Right ventricle myocardium inferior (tissue), 1 donor: ENCODE measurements around the gene AP4M1. TPM values are rescaled to one million over a fixed set of nuclear protein-coding genes. Genes with fewer than 3 reads are reported as not detected.

ENCODE experiments used
- ATAC-seq: fragments of 200-7000 bp; cut with Tn5 transposase; one replicate; pipeline ENCODE4 v1.9.1; 2020; ENCODE audit warnings: mild to moderate bottlenecking, moderate library complexity
- DNase-seq: peaks from one replicate; pipeline ENCODE4 v3.0.0; 2021; ENCODE audit errors: missing footprints
- intact Hi-C: fragments of 100-400 bp; cut with DNase I; formaldehyde crosslinking; loops from one replicate; pipeline ENCODE4 v1.11.0; 2022
- microRNA-seq: library from miRNA; unstranded; fragments of <30 nt; microRNA quantifications from one replicate; pipeline ENCODE4 v1.2.0, GENCODE V29; 2020
- total RNA-seq: library from RNA; stranded (reverse); fragmentation: NEBNext Ultra II Directional; extraction: Animal tissue kit (Norgen Biotek cat#: 25700); gene quantifications from one replicate; pipeline ENCODE4 v1.2.1, GENCODE V29; 2021
- donor health status: DM: no; HTN: yes; CAD: no; lungs with severe emphysema.

AP4M1 gene
- total RNA-seq, 1 donor from 2014 or later, result 10.1 TPM

DNA sequence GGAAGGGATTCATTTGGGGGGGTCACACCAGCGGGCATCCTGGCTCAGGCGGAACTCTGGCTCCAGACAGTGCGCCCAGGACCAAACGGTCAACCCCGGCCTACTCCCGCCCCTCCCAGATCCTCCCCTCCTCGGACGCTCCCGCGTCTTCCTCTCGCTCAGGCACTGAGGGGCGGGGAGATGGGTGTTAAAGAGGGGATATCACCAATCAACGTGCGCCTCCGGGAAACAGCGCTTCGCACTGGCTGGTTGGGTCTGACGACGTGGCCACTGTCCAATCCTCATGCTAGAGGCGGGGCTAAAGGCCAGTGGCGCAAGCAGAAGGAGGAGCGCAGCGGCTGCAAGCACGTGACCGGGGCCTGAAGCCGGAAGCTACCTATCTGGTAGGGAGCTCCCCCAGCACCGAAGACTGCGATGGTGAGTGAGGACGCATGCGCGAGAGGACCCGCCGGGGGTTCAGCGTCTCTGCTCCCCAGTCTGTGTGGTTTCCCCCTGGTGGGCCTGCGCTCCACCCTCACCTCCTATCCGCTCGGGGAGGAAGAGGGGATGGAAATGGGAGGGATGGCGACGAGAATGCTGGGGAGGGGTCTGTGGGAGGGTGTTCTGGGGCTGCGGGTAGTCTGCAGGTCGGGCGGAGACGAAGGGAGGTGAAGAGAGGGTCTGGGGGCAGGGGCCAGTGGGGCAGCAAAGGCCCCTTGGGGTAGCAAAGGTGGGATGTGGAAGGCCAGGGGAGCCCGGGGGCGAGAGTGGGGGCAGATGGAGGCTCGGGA lies 47.3 kb downstream of the AP4M1 start, which contains the start of gene LAMTOR4:
Gene LAMTOR4 (plus strand): TSS at position 360 of the 770 bp plus-strand sequence. CDS start 55 bp downstream, at position 415.
- intact Hi-C loops, result loop anchor here (10.0 kb wide), 1 partner anchor 196 kb away; no protein-coding TSS in a partner anchor
- peak; percentile 99 for DNase-seq
- peak; percentile 100 for ATAC-seq

DNA sequence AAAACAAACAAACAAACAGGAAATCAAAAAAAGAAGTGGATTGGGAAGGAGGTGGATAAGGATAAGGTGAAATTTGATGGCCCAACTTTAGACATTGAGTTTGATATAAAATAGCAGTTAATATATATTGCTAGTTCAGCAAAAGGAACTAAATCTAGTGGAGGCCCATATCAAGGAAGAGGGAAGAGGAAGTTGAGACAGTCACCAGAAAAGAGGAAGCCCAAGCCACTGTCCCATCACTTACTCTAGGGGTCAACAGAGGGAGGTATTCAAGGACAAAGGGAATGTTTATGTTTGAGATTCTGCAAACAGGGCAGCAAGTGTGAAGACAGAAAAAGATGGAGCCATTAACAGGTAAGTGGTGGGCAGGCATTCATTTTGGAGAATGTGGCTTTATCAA lies 51.0 kb downstream of the AP4M1 start:
- intact Hi-C loops, result no loop called here
- ATAC-seq (no peak), DNase-seq (no peak)

DNA sequence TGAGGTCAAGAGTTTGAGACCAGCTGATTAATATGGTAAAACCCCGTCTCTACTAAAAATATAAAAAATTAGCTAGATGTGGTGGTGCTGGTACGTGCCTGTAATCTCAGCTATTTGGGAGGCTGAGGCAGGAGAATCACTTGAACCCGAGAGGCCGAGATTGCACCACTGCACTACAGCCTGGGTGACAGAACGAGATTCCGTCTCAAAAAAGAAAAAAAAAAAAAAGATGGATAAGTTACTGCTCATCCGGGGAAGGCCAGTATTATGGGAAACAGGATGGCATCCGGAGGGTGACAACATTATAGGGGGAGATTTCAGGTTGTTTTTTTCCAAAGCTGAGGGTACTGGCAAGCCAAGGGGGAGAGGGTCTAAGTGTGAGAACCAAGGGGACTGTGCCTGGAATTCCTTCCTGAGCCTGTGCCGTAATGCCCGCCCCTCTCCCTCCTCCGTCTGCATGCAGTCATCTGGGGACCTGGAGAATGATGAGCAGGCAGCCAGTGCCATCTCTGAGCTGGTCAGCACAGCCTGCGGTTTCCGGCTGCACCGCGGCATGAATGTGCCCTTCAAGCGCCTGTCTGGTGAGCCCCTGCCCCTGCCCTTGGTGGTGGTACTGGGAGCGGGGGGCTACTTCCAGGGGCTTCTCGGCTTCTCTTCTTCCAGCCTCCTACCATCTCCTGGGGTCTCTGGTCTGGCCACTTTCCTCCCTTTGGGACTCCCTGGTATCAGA lies 51.7 kb downstream of the AP4M1 start:
- ATAC-seq (no peak), DNase-seq (no peak)
- intact Hi-C loops, result no loop called here

DNA sequence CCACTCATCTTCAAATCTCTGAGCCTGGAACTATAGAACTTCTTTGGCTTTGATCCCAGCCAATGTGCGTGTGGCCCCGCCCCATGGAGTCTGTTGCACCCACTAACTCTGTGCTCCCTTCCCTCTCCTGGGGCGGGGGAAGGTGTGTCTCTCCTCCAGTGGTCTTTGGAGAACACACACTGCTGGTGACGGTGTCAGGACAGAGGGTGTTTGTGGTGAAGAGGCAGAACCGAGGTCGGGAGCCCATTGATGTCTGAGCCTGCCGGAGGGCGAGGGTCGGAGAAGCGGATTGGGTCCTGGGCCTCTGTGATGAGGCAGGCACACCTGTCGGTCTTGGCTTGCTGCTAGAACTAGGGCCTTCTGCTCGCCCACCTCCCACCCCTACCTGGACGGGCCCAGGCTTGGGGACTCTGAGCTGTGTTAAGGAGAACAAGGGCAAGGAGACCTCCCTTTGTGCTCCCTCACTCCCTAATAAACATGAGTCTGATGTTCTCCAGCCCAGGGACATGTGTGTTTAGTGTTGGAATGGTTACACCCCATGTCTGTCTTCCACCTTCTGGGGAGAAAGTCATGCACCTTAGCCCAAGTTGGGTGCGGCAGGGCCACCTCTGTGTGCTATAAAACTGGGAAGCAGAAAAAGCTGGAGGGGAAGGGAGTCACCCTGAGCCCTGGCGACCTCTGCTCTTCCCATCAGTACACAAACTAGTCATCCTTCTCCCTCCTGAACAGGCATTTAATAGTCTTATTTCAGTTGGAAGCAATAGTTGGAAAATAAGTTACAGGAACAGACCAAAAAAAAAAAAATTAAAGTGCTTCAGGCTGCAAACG lies 52.5 kb downstream of the AP4M1 start:
- intact Hi-C loops, result no loop called here
- ATAC-seq (no peak), DNase-seq (no peak)

DNA sequence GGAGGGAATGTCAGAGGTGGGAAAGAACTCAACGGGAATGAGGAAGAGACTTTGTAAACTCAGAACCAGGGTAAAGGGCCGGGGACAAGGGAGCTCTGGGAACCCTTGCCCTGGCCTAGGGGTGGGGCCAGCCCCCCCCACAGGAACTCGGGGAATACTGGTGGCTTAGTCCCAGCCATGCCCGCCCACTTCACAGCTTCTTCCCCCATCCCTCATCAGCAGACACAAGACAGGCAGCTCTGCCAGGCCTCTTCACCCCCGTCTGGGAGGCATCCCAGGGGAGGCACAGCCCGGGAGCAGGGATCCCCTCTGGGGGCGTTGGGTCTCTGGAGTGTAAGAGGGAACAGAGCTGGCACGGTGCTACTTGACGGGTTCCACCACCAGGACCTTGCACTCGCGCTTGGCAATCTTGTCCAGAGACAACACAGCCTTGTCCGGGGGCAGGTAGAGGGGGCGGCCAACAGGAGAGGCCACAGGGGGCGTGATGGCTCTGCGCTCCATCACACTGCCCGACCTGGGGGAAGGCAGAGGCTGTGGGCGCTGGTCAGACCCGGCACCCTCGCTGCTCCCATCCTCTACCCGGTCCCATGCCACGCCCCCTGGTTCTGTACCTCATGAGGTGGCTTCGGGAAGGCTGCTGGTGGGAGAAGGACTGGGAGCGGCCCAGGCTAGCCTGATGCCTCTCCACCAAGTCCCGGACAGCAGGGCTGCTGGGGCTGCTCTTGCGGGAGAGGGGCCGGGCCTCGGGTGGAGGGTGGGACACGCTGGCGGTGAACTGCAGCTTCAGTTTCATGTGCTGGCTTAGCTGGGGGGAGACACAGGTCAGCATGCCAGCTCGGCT lies 53.4 kb downstream of the AP4M1 start:
- no peak for DNase-seq
- ATAC-seq, result no peak
- intact Hi-C loops, result no loop called here

DNA sequence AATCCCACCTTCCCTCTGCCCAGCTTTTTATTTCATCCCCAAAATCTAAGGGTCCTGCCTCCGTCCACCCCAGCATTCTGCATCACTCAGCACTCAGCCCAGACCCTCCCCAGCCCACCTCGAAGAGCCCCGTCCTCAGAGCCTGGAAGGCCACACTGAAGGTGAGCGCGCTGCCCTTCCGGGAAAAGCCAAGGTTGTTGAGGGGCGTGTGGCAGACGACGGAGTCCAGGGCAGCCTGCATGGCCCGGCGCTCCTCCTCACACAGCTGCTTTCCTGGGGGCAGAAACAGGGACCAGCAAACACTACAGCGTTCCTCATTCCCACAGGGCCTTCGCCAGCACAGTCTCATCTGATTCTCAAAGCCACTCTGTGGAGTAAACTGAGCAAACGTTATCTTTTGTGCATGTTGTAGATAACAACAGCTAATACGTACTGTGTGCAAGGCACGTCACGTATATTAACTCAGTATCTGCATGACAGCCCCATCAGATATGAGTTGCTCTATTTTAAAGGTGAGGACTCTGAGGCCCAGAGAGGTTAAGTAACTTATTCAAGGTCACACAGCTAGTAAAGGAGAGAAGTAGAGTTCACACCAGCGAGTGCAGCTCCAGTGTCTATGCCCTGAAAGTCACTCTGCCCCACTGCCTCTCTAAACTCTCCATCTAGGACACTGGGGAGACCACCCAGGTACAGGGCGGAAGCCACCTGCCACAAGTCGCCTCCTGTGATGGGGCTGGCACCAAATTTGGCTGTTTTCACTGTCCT lies 54.3 kb downstream of the AP4M1 start:
- intact Hi-C loops, result no loop called here
- no peak for DNase-seq
- ATAC-seq, result no peak

DNA sequence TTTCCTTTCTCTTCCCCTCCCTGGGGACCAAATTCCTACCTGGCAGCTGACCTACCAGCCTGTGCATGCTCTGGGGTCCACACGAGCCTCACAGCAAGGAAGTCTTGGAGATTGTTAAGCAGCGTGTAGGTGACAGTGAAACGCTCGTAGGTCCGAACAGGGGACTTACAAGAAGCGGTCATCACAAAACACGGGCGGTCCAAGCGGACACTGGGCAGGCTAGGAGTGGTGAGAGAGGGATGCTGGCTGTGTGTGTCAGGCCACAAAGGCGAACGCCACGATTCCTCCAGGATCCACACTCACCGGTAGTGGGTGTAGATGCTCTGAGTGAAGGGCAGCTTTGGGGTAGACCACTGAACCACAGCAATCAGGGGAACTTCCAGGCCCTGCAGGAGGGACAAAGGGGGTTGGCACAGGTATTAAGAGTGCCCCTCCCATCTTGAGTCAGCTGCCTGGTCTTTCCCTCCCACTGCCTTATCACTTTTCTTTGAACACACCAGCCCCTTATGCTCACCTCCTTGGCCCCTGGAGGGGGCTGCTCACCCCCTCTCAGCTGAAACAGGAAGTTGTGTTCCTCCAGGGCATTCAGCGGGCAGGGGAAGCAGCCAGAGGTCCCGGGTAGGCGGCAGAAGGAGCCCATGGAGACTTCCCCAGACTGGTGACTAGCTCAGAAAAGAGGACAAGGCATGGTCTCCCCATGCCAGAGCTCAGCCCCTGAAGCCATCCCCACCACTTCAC lies 55.1 kb downstream of the AP4M1 start:
- DNase-seq (no peak), ATAC-seq (no peak)
- intact Hi-C loops, result no loop called here

DNA sequence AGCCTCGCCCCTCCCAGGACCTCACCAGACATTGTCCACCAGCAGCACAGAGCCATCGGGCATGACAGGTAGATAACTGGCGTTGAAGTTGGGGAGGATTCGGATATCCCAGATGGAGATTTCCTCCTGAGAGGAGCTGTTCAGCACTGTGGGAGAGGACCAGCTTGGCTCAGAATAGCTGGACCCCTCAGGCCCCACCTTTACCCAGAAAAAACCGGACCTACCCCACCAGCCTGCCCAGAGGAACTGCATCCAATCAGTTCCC lies 55.6 kb downstream of the AP4M1 start:
- intact Hi-C loops, result no loop called here
- DNase-seq (no peak), ATAC-seq (no peak)

DNA sequence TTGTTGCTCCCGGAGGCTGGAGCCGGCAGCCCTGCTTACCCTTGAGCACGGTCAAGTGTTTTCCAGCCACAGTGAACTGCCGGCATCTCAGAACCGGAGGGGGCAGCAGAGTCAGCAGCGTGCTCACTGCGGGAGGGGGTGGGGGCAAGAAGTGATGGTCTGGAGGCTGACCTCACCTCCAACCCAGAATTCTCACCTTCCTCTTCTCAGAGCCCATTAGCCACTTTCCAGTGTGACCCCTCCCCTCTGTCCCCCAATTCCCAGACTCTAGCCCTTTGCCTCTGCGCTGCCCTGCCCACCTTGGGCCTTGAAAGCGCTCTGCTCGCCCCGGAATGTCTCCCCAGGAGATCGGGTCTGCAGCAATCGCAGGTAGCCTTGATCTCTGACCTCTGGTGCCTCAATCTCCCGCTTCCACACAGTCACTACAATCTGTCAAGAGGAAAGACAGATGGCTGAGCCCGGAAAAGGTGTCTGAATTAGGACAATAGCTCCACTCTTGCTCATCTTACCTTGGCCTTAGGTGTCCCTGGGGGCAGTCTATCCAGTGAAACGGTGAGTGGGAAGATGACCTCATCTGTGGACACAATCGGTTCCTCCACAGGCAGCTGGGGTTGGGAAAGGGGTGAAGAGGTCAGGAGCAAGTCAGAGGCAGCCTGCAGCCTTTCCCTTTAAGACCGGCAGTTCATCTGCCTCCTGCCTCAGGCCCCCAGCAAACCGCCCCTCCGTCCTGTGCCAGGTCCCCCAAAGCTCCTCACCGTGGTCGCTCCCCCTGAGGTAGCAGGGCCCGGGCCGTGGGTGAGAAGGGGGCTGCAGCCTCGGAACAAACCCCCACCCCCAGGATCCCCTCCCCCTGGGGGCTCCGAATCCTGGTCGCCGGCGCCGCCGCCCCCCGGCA lies 56.1 kb downstream of the AP4M1 start:
- ATAC-seq (peak; percentile 18), DNase-seq (no peak)
- intact Hi-C loops, result no loop called here

Small RNA genes lying within 50 kb of the gene (microRNA-seq; reads per million reads assigned to microRNA genes)
- gene MIR106B (1,279 reads per million, percentile 85 among the genes with 10 or more reads in this experiment), gene MIR25 (300 reads per million, percentile 67 among the genes with 10 or more reads in this experiment), gene MIR4658 (not detected), gene MIR93 (2,625 reads per million, percentile 88 among the genes with 10 or more reads in this experiment)

Other genes starting within 250 kb of the AP4M1 start
- gene OR2AE1, start 224.6 kb upstream of the AP4M1 start, total RNA-seq, result not detected
- gene TRIM4, start 182.1 kb upstream of the AP4M1 start, total RNA-seq, result 6.2 TPM
- gene GJC3, start 172.0 kb upstream of the AP4M1 start, total RNA-seq, result 0.30 TPM
- 94.1 TPM for gene AZGP1, start 125.6 kb upstream of the AP4M1 start, total RNA-seq
- 36.1 TPM for gene ZKSCAN1, start 86.0 kb upstream of the AP4M1 start, total RNA-seq
- gene ZSCAN21, start 51.9 kb upstream of the AP4M1 start, total RNA-seq, result 9.4 TPM
- 14.6 TPM for gene ZNF3, start 19.9 kb upstream of the AP4M1 start, total RNA-seq
- 117 TPM for gene COPS6, start 12.7 kb upstream of the AP4M1 start, total RNA-seq
- gene MCM7, start 246 bp upstream of the AP4M1 start, total RNA-seq, result 25.4 TPM
- gene TAF6, start 17.7 kb downstream of the AP4M1 start, total RNA-seq, result 29.3 TPM
- 10.6 TPM for gene CNPY4, start 18.0 kb downstream of the AP4M1 start, total RNA-seq
- gene MBLAC1, start 25.3 kb downstream of the AP4M1 start, total RNA-seq, result 2.1 TPM
- gene LAMTOR4, start 47.3 kb downstream of the AP4M1 start, total RNA-seq, result 99.4 TPM
- gene TRAPPC14, start 57.1 kb downstream of the AP4M1 start, total RNA-seq, result 7.1 TPM
- gene GAL3ST4, start 67.0 kb downstream of the AP4M1 start, total RNA-seq, result 3.1 TPM
- 0.32 TPM for gene GPC2, start 75.7 kb downstream of the AP4M1 start, total RNA-seq
- gene STAG3, start 76.3 kb downstream of the AP4M1 start, total RNA-seq, result 0.51 TPM
- gene PVRIG, start 118.3 kb downstream of the AP4M1 start, total RNA-seq, result not detected
- gene SPDYE3, start 206.1 kb downstream of the AP4M1 start, total RNA-seq, result not detected